ENCODE results near the gene SEC24B.
A peak's percentile ranks its signal among the peaks of the same experiment; 100 is the strongest.
"Not testable (repeated sequence)": the region's sequence is repeated elsewhere in the genome, so short reads cannot be mapped to it uniquely, and the experiment has no call there.

Gene SEC24B

DNA sequence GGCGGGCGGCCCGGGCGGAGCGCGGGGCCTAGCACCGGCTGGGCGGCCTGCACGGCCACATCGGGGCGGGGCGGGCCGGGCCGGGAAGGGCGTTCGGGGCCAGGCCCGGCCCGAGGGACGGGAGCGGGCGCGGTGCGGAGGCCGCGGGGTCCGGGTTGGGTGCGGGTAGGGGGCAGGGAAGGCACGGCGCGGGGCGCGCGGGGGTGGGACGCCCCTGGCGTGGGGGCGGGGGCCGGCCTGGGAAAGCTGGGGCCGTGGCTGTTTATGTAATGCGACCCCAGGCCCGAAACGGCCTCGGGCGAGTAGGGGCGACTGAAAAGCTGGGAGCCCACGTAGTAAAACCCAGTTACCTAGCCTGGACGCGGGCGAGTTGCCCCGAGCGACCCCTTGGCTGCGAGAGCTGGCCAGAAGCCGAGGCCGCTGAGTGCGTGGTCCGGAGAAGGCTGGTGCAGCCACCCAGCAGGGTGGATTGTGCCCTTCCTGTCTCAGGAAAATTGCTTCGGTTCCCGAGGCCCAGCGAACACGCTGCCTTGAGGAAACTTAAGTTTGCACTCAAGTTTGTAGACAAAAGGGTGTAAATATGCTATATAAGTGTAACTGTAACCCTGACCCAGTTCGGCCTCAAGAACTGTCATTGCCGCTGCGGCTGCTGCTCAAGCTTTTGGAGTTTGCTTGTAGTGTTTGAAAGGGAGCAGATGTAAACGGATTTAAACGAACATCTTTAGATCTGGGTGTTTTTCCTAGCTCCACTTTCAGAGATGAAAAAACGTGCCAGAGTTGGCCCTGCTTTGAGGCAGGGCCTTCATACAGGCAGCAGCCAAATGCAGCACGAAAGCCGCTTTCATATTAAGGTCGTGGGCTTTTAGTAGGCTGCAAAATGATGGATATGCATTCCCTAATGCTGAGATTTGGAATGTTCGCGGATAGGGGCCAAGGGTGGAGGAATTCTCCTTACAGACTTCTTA, 674 bp downstream of the SEC24B start:
- peak; percentile 15 for DNase-seq

- DNase-seq = no peak
Observed at GRCh38 chr4:109435635-109436034, 2.0 kb downstream of the SEC24B start.

GRCh38 chr4:109436504-109436903, 2.9 kb downstream of the SEC24B start:
- no peak for DNase-seq

- no peak for DNase-seq
Observed at GRCh38 chr4:109440948-109441347, 7.3 kb downstream of the SEC24B start.

- no peak for DNase-seq
Observed at GRCh38 chr4:109441862-109442458, 8.3 kb downstream of the SEC24B start.

GRCh38 chr4:109444182-109444844, 10.7 kb downstream of the SEC24B start:
- no peak for DNase-seq

DNA sequence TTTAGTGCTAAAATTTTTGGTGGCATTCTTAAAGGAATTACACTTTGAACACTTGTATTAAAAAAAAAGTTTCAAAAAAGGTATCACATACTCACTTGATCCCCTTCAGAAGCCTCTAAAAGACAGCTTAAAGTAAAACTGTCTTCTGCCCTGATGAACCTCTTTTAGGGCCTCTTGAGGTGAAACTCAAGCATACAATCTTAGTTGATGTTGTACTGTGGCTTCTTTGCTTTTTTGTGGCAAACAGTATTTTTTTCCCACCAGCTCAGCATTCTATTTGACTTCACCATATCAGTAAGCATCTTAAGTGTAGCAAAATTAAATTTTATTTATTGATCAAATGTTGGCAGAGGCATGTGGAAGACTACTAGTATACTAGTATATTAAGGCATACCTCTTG, 13.7 kb downstream of the SEC24B start:
- no peak for DNase-seq

- DNase-seq = no peak
Observed at GRCh38 chr4:109451544-109452273, 18.1 kb downstream of the SEC24B start.

- DNase-seq = not testable (repeated sequence)
Observed at GRCh38 chr4:109453110-109453509, 19.5 kb downstream of the SEC24B start.

GRCh38 chr4:109462297-109462696, 28.7 kb downstream of the SEC24B start:
- no peak for DNase-seq

- DNase-seq = no peak
Observed at GRCh38 chr4:109462802-109463201, 29.2 kb downstream of the SEC24B start.

DNA sequence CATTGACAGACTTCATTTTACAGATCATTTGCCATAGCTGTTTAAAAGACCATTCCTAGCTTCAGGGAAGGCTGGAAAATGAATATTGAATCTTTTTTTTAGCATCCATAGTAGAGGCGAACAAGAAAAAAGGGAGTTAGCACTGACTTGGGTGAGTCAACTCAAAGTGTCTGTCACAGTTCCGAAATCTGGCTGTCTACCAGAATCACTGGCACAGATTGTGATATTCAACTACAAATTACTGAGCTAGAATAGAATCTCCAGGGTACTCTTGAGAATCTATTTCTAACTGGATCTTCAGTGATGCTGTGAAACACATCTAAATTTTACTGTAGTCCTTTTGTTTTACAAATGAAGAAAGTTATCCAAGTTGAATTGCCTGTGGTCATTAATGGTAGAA, 31.5 kb downstream of the SEC24B start:
- DNase-seq = no peak

DNA sequence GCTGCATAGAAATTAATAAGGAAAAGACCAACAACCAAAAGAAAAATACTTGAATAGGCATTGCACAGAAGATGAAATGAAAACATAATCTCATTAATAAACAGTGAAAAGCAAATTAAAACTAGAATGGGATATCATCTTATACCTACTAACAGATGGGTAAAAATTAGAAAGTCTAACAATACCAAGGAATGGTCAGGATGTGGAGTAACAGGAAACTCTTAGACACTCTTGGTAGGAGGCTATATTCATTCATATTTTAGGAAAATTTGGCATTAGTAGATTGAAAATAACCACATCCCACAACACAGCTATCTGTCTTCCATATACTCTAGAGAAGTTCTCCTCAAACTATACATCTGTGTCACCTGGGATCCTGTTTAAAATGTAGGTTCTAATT, 36.3 kb downstream of the SEC24B start:
- no peak for DNase-seq

DNA sequence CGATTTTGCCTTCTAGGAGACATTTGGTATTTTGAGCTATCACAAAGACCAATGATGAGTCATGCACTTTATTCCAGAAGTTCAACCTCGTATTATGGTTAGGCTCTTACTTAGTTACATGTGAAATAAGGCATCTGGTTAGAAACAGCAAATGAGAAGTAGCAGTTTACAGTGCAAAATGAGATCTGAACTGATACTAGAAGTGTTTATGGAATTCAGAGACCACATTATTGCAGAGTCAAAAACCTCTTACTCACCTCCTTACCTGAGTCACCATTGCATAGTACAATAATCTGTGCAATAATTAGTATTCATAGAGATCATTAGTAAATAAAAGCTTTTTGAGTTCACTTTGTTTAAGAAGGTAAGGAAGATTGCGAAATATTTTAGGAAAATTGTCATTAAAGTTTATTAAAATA, 38.7 kb downstream of the SEC24B start:
- no peak for DNase-seq

- no peak for DNase-seq
Observed at GRCh38 chr4:109473824-109474223, 40.2 kb downstream of the SEC24B start.

DNA sequence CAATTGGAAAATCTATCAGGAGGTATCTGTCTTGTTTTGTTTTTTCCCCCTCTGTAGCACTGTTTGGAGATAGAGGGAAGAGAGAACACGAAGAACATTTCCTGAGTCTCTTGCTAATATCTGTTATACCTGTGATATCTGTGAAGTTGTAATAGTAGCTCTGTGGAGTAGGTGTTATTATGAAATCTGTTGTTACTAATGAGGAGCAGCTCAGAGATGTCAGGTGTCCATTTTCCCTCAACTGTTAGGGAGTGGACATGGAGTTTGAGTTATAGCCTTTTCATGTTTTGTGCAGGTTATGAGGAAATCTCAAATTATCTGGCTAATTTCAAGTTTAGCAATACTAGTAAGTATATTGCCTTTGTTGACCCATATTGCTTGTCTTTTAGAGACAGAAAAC, 52.4 kb downstream of the SEC24B start:
- no peak for DNase-seq

DNA sequence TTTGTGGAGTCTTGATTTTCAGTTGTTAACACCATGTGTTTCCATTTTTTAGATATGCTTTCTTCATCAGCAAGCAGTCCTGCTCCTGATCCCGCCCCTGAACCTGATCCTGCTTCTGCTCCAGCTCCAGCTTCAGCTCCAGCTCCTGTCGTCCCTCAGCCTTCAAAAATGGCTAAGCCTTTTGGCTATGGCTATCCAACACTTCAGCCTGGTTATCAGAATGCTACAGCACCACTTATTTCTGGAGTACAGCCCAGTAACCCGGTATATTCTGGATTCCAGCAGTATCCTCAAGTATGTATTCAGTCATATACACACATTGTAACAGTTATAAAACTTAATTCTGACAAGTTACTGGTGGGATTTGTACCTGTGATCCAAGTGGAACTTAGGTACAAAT, 60.9 kb downstream of the SEC24B start:
- DNase-seq = no peak

DNA sequence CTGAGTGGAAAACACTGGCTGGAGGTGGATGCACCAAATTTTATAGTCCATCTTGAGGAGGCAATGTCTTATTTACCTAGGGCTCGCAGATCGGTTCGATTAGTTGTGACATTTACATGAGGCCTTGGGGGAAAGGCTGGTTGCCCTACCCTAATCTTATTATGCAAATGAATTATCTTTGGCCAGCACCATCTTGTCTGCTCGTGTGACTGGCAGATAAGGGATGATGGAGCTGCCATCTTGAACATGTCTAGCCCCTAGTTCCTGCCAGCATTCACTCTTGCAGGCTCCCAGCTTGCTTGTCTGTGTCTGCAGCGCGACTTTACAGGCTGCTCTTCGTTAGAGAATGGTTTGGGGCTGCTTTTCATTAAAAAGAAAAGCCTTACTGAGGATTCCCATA, 61.9 kb downstream of the SEC24B start:
- DNase-seq = no peak

GRCh38 chr4:109496875-109497274, 63.3 kb downstream of the SEC24B start:
- DNase-seq = no peak

GRCh38 chr4:109497511-109497910, 63.9 kb downstream of the SEC24B start:
- DNase-seq = no peak

DNA sequence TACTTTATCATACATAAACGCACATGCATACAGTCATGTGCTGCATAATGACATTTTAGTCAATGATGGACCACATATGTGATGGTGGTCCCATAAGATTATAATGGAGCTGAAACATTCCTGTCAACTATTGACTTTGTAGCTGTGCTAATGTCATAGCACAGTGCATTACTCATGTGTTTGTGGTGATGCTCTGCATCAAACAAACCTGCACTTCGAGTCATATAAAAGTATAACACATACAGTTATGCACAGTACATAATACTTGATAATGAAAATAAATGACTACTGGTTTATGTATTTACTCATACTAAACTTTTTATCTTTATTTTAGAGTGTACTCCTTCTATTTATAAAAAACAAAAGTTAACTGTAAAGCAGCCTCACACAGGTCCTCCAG, 65.9 kb downstream of the SEC24B start:
- DNase-seq = no peak

DNA sequence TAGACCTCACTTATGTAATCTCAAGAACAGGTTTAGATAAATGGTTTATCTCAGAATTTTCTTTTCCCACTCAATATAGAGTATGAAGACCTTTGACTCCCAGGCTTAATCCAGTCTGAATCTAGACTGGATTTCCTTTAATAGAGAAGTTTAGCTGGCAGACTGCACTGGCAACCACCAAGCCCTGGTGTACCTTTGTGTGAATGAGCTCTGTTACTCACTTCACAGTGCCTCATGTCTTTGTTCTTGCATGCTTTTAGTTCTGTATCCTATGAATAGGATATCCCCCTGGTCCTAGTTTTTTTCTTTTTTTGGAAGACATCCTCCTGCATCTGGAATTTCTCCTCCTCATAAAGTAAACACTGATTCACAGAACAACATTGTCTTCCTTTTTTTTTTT, 73.3 kb downstream of the SEC24B start:
- DNase-seq = no peak

DNA sequence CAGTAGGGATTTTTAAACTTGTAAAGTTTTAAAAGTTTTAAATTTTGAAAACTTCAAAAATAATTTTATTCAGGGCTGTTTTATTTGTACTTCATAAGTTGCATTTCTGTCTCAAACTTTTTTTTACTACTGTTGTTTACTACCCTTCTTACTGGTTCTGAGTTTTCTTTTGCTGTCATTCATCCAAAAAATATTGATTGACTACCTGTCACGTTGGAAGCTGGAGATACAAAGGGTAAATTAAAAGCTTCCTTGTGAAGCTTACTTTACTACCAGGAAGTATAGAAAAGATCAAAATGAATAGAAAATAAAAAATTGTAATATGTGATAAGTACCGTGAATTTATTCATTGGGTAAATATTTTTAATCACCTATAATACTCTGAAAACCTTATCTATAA, 77.1 kb downstream of the SEC24B start:
- DNase-seq = no peak

Measured in CD4-positive, alpha-beta T cell treated with Interleukin-6 for 4 hours (primary cell).